GM19025 (cell line): ENCODE data around the gene NBPF12.
"Not testable (repeated sequence)": the region's sequence is repeated elsewhere in the genome, so short reads cannot be mapped to it uniquely, and the experiment has no call there.

ENCODE experiments used
- ATAC-seq: cut with Tn5 transposase; IDR thresholded peaks from one replicate; pipeline ENCODE4 v1.9.1; 2021; ENCODE audit warnings: mild to moderate bottlenecking, low read depth, moderate library complexity; ENCODE audit not compliant: unreplicated experiment

The NBPF12 gene

DNA sequence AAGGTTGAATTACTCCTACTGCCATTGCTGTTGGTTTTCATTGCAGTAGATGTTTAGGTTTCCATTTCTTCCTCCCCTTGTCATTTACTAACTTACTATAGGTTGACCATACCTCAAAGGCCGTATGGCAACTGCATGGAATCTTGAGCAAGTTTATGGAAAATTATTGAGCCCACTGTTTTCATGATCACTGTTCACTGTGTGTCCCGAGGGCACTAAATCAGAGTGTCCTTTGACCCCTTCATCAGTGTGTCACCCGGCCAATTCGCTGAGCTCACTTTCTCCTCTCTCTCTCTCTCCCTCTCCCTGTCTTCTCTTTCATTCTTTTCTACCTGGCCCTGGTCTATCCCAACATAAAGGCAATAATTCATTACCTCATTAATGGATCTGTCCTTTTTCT lies 47.7 kb downstream of the NBPF12 start:
- ATAC-seq, result not testable (repeated sequence)

DNA sequence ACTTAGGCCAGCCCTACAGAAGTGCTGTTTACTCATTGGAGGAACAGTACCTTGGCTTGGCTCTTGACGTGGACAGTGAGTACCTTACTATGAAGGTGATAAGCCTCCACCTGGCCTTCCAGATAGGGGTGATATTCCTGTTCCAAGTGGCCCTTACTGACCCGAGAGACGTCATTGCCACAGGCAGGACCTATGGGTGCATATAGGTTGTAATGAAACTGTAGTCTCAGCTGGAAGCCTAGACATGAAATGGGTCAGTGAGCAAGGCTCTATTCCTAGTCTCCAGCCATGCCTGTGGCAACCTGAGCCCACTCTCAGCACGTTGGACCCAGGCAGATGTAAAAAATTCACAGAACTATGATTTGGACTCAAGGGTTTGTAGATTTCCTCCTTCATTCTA lies 48.3 kb downstream of the NBPF12 start:
- ATAC-seq, result not testable (repeated sequence)

DNA sequence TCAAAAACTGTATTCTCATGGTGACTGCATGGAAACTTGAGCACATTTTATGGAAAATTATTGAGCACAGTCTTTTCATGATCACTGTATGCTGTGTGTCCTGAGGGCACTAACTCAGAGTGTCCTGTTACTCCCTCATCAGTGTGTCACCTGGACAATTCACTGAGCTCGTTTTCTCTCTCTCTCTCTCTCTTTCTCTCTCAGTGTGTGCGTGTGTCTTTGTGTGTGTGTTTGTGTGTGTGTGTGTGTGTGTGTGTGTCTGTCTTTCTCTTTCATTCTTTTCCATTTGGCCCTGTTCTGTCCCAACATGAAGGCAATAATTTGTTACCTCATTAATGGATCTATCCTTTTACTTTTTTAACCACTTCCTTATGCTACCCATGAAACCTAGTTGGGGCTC lies 49.4 kb downstream of the NBPF12 start:
- not testable (repeated sequence) for ATAC-seq

DNA sequence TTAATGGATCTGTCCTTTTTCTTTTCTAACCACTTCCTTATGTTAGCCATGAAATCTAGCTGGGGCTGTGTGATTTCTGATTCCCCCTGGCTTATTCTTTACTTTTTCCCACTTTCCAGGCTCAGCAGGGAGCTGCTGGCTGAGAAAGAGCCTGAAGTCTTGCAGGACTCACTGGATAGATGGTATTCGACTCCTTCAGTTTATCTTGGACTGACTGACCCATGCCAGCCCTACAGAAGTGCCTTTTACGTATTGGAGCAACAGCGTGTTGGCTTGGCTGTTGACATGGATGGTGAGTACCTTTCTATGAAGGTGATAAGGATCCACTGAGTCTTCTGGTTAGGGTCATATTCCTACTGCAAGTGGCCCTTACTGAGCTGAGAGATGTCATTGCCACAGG lies 51.3 kb downstream of the NBPF12 start:
- not testable (repeated sequence) for ATAC-seq

DNA sequence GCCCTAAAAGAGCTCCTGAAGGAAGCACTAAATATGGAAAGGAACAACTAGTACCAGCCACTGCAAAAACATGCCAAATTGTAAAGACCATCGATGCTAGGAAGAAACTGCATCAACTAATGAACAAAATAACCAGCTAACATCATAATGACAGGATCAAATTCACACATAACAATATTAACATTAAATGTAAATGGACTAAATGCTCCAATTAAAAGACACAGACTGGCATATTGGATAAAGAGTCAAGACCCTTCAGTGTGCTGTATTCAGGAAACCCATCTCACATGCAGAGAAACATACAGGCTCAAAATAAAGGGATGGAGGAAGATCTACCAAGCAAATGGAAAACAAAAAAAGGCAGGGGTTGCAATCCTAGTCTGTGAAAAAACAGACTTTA lies 70.4 kb downstream of the NBPF12 start:
- not testable (repeated sequence) for ATAC-seq

DNA sequence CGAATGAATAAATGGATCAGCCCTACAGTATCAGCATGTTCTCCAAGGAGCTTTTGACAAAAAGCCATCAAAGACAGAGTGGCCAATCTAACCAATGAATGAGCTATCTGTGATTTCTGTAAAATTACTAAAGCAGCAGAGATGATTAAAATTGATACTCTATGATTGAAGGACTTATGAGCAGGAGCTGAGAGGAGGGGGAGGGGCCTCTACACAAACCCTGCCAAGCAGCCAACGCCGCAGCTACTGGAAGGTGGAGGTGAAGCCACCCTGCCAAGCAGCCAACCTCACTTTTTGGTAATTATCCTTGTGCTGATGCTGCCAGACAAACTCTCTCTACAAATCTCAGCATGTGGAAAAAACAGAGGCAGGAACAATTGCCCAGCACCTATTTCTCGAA lies 88.9 kb downstream of the NBPF12 start:
- not testable (repeated sequence) for ATAC-seq

DNA sequence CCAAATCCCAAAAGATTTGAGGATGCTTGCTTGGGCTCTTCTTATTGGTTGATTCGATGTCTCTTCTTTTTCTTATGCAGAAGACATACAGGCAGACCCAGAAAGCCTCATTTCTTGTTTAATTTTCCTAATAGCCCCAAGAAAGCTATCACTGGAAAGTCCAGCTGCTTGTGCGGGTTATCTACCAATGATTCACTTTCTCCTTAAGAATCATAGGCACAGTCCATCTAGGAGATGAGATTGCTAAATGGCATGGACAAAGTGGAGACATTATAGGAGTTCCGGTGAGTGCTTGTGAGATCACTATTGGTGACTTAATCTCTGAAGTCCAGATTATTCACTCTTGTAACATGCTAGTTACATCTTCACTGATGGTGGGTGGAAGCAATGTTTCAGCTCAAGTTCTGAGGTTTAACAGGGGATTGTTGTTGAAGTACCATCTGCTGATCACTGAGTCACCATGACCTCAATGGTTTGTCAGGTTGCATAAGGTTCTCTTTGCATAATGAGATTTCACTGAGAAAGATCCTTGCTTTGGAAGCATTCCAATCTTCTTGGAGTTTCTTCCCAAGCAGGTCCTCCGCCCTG lies 92.0 kb downstream of the NBPF12 start:
- not testable (repeated sequence) for ATAC-seq

DNA sequence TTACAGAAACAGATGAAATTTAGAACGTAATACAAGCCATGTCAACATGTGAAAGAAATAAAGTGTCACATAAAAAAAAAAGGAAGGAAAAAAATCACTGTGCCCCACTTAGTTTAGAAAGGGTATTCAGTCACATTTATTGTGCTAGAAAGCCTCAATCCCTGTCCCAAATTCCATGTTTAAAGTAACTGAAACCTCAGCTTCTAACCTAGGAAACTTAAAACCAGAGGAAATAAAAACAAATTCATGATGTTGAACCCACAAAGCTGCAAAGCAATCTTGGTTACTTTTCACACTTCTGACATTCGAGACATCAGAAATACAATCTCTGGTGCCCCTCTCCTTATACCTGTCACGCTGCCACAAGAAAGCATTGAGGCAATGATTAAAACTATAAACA lies 101.8 kb downstream of the NBPF12 start:
- no peak for ATAC-seq

DNA sequence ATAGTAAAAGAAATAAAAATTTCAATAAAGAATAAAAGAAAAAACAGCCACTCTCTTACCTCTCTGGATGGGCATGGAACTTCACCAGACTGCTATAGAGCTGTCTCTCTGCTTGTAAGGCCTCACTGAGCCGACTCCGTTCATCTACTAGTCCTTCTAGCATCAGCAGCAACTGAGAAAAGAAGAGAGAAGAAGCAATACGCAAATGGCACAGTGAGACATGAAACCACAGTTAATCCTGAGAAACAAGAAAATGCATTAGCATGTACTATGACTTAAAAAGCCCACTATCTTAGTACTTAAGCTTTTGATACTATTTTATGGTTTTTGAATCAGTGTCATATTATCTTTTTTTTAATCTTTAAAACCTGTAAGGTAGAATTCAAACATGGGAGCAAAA lies 104.8 kb downstream of the NBPF12 start:
- not testable (repeated sequence) for ATAC-seq

DNA sequence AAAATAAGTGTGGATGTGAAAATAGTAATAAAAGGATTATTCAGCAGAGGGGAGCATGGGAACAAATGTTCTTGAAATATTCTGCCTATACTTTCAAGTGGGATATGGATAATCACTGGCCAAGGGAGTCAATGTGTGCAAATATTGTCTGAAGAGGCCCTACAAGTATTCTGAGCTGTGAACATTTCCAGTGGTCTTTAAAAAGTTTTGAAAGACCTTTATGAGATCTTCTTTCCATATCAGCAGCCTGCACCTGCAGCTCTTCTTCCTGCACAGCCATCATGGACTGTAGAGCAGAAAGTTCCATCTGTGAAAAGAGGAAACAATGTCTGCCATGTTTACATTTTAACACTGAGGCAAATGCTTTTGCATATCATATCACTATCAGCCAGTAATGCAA lies 106.4 kb downstream of the NBPF12 start:
- not testable (repeated sequence) for ATAC-seq
